Stimulated activated CD8-positive, alpha-beta memory T cell treated with anti-CD3 and anti-CD28 coated beads, Interleukin-12 subunit alpha, Interleukin-12 subunit beta, amount 100 ng/mL, for 24 hours (primary cell): ENCODE measurements around the gene TAS2R60.
"Not testable (repeated sequence)": the region's sequence is repeated elsewhere in the genome, so short reads cannot be mapped to it uniquely, and the experiment has no call there.

Experiments
- DNase-seq: peaks from one replicate; pipeline ENCODE4 v3.0.0-alpha.2; 2020; ENCODE audit errors: extremely low read depth

TAS2R60 gene

GRCh38 chr7:143444063-143444782, 970 bp downstream of the TAS2R60 start:
- no peak for DNase-seq

DNA sequence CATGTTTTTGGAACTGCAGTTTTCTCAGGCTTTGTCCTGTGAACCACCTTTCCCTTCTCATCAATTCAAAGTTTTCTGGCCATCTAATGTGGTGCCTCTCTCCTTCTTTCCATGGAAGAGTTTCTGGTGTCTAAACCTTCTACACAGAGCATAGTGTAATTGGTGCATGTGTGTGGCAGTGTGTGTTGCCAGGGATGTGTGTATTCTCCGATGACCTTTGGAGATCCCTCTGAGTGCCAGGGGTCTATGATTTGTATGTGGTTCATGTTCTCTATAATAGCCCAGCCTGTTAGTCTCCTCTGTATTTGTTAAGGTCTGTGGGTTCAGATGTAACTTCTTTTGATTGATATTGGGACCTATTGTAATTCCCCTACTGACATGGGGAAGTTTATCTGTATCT, 1.5 kb downstream of the TAS2R60 start:
- no peak for DNase-seq

DNA sequence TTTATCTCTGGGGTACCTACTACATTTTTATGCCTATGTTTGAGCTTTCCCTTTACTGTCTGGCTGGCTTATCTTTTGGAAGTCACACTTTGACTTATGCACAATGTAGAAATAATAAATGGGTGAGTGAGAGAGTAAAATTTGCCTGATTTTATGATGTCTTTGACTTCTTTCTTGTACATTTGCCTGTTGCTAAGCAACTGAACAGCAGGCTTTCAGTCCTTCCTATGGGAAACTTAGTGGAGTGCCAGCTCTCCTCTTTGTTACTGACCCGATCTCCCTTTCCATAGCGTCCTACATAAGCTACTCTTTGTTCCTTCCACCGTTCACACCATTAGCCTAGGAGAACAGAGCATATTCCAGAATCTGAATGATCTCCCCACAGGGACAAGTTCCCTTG, 4.2 kb downstream of the TAS2R60 start:
- no peak for DNase-seq

- no peak for DNase-seq
These were observed 5.2 kb downstream of the TAS2R60 start for GRCh38 chr7:143448429-143448828.

DNA sequence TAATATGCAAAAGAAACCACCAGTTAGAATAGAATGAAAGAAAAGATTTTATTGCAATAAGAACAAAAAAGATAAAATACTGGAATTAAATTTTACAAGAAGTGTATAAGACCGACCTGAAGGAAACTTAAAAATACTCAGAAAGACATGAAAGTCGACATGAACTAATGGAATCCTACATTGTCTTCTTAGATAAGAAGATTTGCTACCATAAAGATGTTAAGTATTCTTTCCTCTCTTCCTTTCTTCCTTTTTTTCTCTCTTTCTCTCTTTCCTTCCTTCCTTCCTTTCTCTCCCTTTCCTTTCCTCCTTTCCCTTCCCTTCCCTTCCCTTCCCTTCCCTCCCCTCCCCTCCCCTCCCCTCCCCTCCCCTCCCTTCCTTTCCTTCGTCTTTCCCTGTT, 6.5 kb downstream of the TAS2R60 start:
- no peak for DNase-seq

DNA sequence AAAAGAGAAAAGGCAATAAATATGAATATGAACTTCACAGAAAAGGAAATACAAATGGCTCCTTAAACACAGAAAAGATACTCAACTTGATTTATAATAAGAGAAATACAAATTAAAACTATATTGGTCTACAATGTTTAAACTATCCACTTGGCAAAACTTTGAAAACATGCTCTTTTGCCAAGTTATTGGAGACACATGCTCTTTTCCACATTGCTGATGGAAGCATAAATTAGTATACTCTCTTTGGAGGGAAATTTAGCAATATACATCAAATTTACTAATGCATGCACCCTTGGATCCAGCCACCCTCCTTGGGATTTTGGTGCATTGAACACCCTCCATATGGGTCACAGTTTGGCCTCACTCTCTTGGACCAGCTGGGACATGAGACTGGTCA, 7.9 kb downstream of the TAS2R60 start:
- DNase-seq, result no peak

DNA sequence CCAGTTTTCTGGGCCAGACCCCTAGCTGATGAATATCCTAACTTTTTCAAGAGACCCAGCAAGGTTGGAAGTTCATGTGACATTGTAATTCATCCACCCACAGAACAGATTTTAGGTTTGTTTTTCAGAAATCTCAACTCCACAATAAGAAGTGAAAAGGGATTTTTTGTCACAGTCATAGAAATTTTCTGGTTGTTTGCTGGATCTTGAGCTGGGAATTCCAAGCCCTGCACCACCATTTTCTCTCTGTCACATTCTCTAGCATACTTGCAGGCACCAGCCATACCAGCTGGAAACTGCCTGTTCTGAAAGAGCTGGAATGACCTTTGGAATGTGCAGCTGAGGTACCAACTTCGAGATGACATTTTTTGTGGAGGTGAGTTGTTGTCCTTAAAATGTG, 8.5 kb downstream of the TAS2R60 start:
- no peak for DNase-seq

GRCh38 chr7:143452495-143452894, 9.2 kb downstream of the TAS2R60 start:
- no peak for DNase-seq

GRCh38 chr7:143454091-143454680, 10.9 kb downstream of the TAS2R60 start:
- no peak for DNase-seq

DNA sequence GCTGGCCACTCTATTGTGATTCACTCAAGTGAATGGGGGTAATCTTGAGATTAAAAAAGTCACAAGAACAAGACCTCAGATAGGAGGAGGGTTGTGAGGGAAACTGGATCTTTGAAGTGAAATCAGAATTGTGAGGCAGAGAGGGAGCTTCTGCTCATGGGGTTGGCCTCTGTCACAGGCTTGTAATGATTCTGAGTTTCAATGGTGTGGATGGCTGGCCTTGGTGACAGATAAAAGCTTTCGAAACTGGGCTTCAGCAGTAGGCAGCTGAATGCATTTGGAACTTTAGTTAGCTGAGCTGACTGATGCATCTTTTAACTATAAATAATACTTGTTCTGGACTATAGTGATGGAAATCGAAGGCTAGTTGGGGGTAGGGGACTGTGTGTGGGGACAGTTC, 12.2 kb downstream of the TAS2R60 start:
- no peak for DNase-seq

- DNase-seq, result no peak
These were observed 12.7 kb downstream of the TAS2R60 start for GRCh38 chr7:143455942-143456341.

GRCh38 chr7:143456992-143457793, 13.9 kb downstream of the TAS2R60 start:
- DNase-seq, result no peak

DNA sequence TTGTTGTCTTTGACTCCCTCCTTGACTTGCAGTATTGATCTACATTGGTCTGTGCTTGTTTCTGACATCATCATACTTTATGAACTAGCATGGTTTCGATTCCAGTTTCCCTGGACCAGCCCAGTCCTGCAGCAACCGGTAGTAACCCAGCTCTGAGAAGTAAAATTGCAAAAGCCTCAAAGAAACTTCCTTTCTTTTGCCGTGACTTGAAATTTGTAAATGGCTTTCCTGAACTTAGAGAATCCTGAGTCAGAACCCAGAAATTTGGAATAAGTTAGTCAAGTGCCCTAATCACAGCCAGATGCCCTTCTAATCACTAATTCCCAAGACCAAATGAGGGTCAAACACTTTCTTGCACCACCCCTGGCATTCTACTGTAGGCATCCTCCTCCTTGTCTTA, 15.0 kb downstream of the TAS2R60 start:
- DNase-seq, result no peak

DNA sequence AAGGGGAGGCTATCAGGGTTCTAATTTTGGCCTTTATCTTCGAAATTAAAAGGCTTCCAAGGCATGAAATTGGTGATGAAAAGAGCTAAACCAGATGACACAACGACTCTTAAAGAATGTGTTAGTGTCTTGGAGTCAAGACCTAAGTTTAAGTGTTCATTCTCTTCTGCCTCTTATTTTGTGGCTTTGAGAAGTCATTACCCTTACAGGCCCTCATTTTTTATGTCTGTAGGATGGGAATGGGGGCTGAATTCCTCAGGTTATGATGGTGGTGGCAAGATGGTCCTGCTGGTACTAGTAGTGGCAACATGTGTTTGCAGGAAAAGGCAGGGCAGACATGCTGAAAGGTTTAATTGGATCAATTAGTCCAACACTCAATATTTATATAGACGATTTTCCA, 15.4 kb downstream of the TAS2R60 start:
- no peak for DNase-seq

DNA sequence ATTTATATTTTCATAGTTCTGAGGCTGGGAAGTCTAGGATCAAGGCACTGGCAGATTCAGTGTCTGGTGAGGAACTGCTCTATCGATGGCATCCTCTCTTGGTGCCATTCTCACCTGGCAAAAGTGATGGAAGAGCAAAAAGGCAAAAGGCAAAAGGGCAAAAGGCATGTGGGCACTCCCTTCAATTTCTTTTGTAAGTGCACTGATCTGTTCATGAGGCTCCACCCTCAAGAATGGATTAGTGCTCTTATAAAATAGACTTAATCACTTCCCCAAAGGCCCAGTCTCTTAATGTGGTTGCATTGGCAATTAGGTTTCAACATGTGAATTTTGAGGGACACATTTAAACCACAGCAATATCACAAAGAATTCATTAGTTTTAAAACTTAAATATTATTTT, 16.1 kb downstream of the TAS2R60 start:
- DNase-seq, result no peak

GRCh38 chr7:143460271-143460979, 17.2 kb downstream of the TAS2R60 start:
- DNase-seq, result no peak

GRCh38 chr7:143462045-143462444, 18.8 kb downstream of the TAS2R60 start:
- no peak for DNase-seq

DNA sequence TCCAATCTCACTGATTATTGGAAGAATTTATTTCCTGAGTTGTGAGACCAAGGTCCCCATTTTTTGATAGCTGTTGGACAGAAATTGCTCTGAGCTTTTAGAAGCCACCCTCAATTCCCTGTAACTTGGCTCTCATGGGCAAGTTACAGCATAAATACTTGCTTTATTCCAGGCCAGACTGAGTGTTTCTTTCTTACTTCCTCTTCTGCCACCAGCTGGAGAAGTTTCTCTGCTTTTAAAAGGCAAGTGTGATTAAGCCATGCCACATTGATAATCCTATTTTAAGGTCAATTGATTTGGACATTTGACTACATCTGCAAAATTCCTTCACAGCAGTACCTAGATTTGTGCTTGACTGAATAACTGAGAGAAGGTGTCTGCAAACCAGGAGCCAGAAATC, 20.3 kb downstream of the TAS2R60 start:
- no peak for DNase-seq

- no peak for DNase-seq
These were observed 20.7 kb downstream of the TAS2R60 start for GRCh38 chr7:143463957-143464356.

DNA sequence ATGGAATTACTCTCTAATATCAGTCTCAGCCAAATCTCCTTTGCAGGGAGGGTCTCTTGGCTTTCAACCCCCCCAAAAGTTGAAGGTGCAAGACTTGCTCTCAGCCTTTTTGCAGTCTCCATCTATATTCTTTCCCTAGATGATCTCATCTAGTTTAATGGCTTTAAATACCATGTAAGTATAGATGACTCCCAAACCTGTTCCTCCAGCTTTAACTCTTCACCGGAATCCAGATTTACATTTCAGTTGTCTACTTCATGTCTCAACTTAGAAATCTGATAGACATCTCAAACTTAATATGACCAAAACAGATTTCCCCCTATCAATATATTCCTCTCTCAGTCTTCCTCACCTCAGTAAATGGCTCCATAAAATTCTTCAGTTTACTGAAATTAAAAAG, 24.5 kb downstream of the TAS2R60 start:
- DNase-seq, result no peak

- not testable (repeated sequence) for DNase-seq
These were observed 28.9 kb downstream of the TAS2R60 start for GRCh38 chr7:143472071-143472689.
